Ascending aorta (tissue), 2 donors: ENCODE data around the gene CR1. TPM values are rescaled to one million over a fixed set of nuclear protein-coding genes. Genes with fewer than 3 reads are reported as not detected.
A peak's percentile ranks its signal among the peaks of the same experiment; 100 is the strongest.

Experiments used
- DNase-seq, 2 donors: peaks; one replicate each; pipeline ENCODE4 v3.0.0-alpha.2; 2019; ENCODE audit warnings: low spot score in 2 of 2
- H3K27ac ChIP-seq, 2 donors: fragments of 200-600 bp; sonication (generic); one replicate each; pipeline ENCODE4 v1.5.1; 2016 to 2017; ENCODE audit warnings: mild to moderate bottlenecking in 1 of 2
- H3K27me3 ChIP-seq: fragments of 200-600 bp; sonication (generic); one replicate; pipeline ENCODE4 v1.5.1; 2017
- H3K36me3 ChIP-seq, 2 donors: fragments of 200-600 bp; sonication (generic); one replicate each; pipeline ENCODE4 v1.5.1; 2016
- H3K4me1 ChIP-seq, 2 donors: fragments of 200-600 bp; sonication (generic); one replicate each; pipeline ENCODE4 v1.5.1; 2016 to 2017; ENCODE audit warnings: mild to moderate bottlenecking in 1 of 2
- H3K4me3 ChIP-seq, 2 donors: fragments of 200-600 bp; sonication (generic); one replicate each; pipeline ENCODE4 v1.5.1; 2016 to 2017; ENCODE audit warnings: mild to moderate bottlenecking in 1 of 2
- H3K9me3 ChIP-seq, 2 donors: fragments of 200-600 bp; sonication (generic); one replicate each; pipeline ENCODE4 v1.5.1; 2016
- intact Hi-C: fragments of 100-400 bp; cut with DNase I; formaldehyde crosslinking; loops from one replicate; pipeline ENCODE4 v1.15.1; 2023
- total RNA-seq: library from RNA; depleted of rRNA; stranded (reverse); fragments of >200 nt; gene quantifications from one replicate; pipeline ENCODE4 v1.1.0, GENCODE V29; 2016
- TF ChIP-seq, protein P1 (sequence below), 3 experiments: fragments of 200-600 bp in 2 of 3; fragments of 450-650 bp in 1 of 3; sonication (generic) in 2 of 3; IDR thresholded peaks; one replicate each; pipeline ENCODE4 v1.5.1; 2016 to 2019; ENCODE audit warnings: antibody characterized with exemption in 3 of 3, mild to moderate bottlenecking in 1 of 3, moderate library complexity in 1 of 3

The CR1 gene
- total RNA-seq, 1 donor from 2014 or later, result 8.4 TPM

DNA sequence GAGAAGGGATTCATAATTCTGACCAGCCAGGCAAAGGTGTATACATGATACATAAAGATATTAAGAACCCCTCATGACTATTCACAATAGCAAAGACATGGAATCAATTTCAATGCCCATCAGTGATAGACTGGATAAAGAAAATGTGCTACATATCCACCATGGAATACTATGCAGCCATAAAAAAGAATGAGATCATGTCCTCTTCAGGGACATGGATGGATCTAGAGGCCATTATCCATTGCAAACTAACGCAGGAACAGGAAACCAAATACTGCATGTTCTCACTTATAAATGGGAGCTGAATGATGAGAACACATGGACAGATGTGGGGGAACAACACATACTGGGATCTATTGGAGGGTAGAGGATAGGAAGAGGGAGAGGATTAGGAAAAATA, 170.4 kb downstream of the CR1 start:
- Histone ChIP-seq H3K36me3 (no peaks in the 10 kb centered on the region), H3K27me3 (no peaks in the 10 kb centered on the region), H3K4me3 (no peak overlapping the region), H3K4me1 (peaks cover 0 to 3% of the 10 kb centered on the region in 2 donors), H3K27ac (no peak overlapping the region), H3K9me3 (no peaks in the 10 kb centered on the region)
- no peak for DNase-seq
- intact Hi-C loops, result no loop called here
- TF ChIP-seq, protein P1, sequence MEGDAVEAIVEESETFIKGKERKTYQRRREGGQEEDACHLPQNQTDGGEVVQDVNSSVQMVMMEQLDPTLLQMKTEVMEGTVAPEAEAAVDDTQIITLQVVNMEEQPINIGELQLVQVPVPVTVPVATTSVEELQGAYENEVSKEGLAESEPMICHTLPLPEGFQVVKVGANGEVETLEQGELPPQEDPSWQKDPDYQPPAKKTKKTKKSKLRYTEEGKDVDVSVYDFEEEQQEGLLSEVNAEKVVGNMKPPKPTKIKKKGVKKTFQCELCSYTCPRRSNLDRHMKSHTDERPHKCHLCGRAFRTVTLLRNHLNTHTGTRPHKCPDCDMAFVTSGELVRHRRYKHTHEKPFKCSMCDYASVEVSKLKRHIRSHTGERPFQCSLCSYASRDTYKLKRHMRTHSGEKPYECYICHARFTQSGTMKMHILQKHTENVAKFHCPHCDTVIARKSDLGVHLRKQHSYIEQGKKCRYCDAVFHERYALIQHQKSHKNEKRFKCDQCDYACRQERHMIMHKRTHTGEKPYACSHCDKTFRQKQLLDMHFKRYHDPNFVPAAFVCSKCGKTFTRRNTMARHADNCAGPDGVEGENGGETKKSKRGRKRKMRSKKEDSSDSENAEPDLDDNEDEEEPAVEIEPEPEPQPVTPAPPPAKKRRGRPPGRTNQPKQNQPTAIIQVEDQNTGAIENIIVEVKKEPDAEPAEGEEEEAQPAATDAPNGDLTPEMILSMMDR (IDR thresholded peaks at IDR 0.05), result no peak

DNA sequence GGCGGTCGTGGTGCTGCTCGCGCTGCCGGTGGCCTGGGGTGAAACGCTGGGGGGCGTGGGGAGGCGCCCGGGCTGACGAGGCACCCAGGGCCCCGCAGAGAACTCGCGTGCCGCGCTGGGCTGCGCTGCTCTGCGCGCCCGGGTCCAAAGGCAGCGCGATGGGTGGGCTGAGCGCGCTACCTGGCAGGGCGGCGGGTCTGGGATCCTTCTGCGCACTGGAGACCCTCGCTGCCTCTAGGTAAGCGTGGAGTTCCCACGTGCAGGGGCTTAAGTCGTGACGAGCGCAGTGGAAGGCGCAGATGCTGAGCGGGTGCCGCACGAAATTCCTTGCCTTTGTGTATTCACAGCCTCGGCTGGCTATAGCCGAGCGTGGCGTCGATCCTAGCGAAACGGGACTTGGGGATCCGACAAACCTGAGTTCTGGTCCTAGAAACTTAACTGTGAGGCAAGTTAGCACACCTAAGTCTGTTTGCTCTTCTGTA, 173.6 kb downstream of the CR1 start:
- TF ChIP-seq, protein P1 (IDR thresholded peaks at IDR 0.05), result no peak
- Histone ChIP-seq H3K36me3 (no peaks in the 10 kb centered on the region), H3K4me3 (peak overlapping the region; percentile 8 to 22), H3K27ac (no peak overlapping the region), H3K27me3 (no peaks in the 10 kb centered on the region), H3K9me3 (no peaks in the 10 kb centered on the region), H3K4me1 (peaks cover 0 to 3% of the 10 kb centered on the region in 2 donors)
- no peak for DNase-seq
- intact Hi-C loops, result no loop called here

DNA sequence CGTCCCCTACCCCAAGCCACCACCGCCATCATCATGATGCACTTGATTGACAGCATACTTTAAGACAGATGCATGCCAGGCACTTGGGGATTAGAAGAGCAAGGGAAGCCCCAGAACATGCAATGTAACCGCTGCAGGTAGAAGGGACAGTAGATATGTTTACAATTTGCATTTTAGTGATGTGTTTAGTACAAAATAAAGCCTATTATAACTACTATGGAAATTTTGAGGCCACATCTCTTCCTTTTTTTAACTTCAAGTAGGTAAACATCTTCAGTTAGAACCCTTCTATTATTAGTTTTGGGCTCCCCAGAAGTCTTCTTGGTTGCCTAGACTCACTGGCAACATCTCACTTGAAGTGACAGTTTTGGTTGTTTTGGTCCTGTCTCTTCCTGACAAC, 174.2 kb downstream of the CR1 start:
- intact Hi-C loops, result no loop called here

DNA sequence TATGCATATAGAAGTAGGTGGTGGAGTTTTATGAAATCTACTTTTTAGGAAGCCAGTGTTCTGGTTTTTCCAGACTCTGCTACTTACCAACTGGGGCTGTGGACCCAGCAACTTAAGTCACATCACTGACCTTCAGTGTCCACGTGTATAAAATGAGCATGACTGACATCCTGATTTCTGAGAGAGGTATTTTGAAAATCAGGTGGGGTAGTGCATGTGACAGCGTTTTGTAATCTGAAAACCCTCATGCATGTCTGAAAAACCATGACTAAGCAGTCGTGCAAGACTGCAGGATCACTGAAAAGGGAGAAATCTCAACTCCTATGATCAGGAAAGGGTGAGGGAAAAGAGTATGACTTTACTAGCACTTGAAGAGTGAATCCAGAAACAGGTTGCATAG, 175.0 kb downstream of the CR1 start:
- Histone ChIP-seq H3K4me1 (peaks cover 0 to 3% of the 10 kb centered on the region in 2 donors), H3K9me3 (no peaks in the 10 kb centered on the region), H3K27me3 (no peaks in the 10 kb centered on the region), H3K27ac (no peak overlapping the region), H3K36me3 (no peaks in the 10 kb centered on the region), H3K4me3 (no peak overlapping the region)
- TF ChIP-seq, protein P1 (IDR thresholded peaks at IDR 0.05), result no peak
- intact Hi-C loops, result no loop called here
- no peak for DNase-seq

More for the DNA sequence above, 174.2 kb downstream of the CR1 start:
- TF ChIP-seq, protein P1 (IDR thresholded peaks at IDR 0.05), result no peak
- Histone ChIP-seq H3K4me3 (no peak overlapping the region), H3K27me3 (no peaks in the 10 kb centered on the region), H3K9me3 (no peaks in the 10 kb centered on the region), H3K4me1 (peaks cover 0 to 3% of the 10 kb centered on the region in 2 donors), H3K36me3 (no peaks in the 10 kb centered on the region), H3K27ac (no peak overlapping the region)
- no peak for DNase-seq

GRCh38 chr1:207672522-207673130, 176.7 kb downstream of the CR1 start:
- Histone ChIP-seq H3K27ac (no peak overlapping the region), H3K9me3 (no peaks in the 10 kb centered on the region), H3K4me3 (no peak overlapping the region), H3K36me3 (no peaks in the 10 kb centered on the region), H3K4me1 (peaks cover 0 to 3% of the 10 kb centered on the region in 2 donors), H3K27me3 (no peaks in the 10 kb centered on the region)
- DNase-seq, result no peak
- TF ChIP-seq, protein P1 (IDR thresholded peaks at IDR 0.05), result peak in 1 of 3 experiments; percentile 9
- intact Hi-C loops, result no loop called here
